HG03280 (cell line): Measurements from ENCODE around the gene PDE11A.

Experiments
- ATAC-seq: cut with Tn5 transposase; IDR thresholded peaks from one replicate; pipeline ENCODE4 v1.9.1; 2021; ENCODE audit warnings: mild to moderate bottlenecking, moderate library complexity; ENCODE audit not compliant: unreplicated experiment

The PDE11A gene

DNA sequence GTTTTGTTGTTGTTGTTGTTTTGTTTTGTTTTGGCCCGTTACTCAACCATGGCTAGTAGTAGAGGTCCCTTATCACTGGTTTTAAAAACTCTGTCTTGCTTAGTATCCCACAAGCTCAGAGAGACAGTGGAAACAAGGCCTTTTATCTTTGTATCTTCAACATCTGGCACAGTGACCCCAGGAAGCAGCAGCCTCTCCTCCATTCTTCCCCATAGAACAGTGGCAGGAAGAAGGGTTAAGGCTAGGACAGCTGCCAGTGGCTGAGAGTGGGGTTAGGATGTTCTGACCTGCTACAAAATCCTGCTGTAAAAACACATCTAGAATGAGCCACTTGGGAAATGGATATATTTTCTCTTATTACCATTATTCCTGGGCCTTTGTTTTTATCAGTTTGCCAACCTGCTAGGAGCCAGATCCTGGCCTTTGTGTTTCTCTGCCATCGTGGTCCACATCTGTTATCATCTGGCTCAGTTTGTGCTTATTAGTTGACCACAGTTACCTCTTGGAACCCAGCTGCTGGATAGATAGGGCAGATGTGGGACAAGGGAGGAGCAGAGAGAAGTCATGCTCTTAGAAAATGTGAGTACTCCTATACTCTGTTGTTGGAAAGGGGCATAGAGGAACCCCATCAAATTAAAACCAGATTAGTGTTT is 433.2 kb downstream of the PDE11A start:
- no peak for ATAC-seq

DNA sequence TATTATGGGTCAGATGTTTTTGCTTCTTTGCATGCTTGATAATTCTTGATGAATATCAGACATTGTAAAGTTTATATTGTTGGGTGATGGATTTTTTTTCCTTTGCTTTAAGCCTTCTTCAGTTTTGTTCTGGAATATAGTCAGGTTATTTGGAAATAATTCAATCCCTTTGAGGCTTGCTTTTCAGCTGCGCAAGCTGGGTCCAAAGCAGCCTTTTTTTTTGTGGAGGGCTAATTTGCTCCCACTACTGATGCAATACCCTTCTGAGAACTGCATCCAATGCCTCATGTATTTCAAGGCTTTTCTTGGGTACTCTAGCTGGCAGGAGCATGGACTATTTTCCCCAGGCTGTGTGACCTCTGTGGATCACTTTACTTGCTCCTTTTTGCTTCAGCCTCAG is 434.1 kb downstream of the PDE11A start:
- no peak for ATAC-seq

GRCh38 chr2:177636672-177637071 is 435.9 kb downstream of the PDE11A start:
- no peak for ATAC-seq

DNA sequence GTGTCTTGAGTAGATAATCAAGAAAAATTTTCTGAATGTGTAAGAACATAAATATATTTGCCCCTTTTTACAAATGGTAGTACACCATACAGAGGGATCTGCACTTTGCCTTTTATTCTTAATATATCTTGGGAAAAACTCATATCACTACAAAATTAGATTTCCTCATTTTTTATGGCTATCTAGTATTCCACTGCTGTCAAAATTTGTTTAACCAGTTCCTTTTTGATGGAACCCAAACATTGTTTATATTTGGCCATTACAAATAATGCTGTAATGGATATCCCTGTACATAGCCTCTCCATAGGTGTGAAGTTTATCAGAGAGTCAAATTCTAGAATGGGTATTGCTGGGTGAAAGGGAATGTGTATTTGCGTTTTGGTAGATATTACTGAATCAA is 436.9 kb downstream of the PDE11A start:
- no peak for ATAC-seq

GRCh38 chr2:177633910-177634294 is 438.7 kb downstream of the PDE11A start:
- ATAC-seq: no peak

DNA sequence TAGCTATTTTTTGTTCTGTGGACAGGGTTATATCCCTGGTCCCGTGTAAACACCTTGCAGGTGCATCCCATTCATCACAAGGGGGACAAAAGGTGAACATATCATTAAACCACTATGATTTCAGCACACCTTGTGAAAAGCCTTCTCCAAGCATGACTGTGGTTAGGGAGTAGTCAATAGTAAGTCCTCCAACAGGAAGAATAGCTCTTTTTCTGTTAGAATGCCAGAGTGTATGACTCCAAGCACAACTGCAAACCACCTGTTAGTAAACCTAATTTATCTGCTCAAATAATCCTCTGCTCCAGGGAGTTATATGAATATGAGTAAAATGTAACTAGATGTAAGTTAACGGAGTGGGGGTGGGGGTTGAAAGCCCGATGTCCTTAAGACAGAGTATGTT is 439.5 kb downstream of the PDE11A start:
- ATAC-seq: no peak

GRCh38 chr2:177631680-177632079 is 440.9 kb downstream of the PDE11A start:
- no peak for ATAC-seq

GRCh38 chr2:177629357-177630024 is 443.1 kb downstream of the PDE11A start:
- ATAC-seq: peak; percentile 57

DNA sequence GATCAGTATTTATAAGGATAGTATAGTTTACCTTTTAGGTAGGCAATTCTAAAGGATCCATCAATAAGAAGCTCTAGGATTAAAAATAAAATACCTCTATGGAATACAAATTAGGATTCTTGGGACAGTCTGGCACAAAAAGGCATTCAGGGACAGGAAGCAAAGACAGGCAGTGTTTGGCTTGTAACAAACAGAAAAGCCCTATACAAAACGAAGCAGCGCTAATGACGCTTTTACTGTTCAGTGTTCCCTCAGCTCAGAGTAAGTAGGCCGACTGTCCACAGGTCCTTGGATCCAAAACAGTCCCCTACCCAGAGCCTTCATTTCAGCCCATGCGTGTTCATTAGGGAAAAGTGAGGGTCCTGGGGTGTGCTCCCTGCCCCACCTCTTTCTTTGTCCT is 443.7 kb downstream of the PDE11A start:
- no peak for ATAC-seq

DNA sequence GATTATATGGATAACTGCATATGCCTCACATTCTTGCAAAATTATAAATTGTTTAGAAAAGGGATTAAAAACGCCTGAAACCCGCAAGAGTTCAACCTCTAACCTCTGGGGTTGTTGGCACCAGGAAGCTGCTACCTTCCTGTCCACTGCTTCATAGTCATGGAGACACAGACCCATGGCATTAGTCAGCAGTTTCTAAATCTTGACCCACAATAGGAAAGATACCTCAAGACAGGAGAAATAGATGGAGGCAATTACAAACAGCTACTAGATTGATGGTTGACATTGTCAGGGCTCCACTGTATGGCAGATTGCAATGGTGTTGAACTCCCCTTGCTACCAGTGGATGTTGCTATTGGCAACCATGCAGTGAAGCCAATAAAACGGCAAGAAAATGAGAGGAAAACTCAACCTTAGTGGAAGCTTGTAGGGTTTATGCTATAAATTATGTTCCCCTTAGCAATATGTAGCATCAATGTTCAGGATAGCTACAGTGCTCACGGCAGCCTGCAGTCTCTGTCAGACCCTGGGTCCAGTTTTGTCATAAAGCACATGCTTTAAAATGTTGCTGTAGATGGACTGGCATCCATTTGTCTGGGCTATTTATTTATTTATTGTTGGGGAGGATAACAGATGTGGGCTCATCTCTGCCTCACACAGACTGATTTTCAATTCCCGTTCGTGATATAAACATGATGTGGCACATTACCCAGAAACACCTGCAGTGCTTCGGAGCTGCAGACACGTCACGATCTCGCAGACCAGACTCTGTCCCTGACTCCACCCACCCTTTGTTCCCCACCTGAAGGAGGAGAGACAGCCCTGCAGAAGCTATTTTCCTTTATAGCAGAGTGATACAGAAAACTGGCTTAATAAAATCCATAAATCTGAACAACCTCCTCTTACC is 446.6 kb downstream of the PDE11A start:
- no peak for ATAC-seq

DNA sequence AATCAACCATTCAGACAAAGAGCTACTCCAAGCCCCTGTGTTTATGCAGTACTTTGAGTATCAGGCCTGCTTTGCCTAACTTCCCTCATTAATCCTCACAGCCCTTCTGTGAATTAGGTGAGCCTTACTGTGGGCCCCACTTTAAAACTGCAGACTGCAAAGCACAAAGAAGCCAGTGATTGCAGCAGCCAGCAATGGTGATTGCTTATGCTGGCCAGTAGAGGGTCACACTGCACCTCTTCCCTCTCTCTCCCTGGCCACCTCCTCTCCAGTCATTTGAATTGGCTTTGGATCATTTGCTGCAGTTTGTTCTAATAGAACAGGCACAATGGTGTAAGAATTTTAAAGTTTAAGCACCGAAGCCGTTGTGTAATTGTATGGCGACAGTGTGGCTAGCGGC is 450.1 kb downstream of the PDE11A start:
- ATAC-seq: no peak

- ATAC-seq: no peak
Measured at GRCh38 chr2:177619986-177620385, 452.6 kb downstream of the PDE11A start.

DNA sequence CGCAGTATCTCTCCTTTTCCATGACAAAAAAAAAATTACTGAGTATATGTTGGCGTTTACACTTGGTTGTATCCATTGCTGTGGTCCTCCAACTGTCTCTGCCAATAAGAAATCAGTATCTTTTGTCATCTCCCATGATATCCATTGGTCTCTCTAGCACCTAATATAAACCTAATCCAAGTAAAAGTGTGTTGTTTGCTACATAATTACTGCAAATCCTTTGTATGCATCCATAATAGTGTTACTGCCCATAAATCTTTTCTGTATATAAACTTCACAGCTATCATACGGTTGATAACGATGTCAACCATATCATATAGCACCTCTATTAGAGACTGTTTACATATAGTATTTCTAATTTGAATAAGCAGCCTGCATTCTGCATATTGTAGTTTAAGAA is 453.1 kb downstream of the PDE11A start:
- ATAC-seq: no peak

- ATAC-seq: peak; percentile 97
Measured at GRCh38 chr2:177618255-177619253, 454.0 kb downstream of the PDE11A start.

- no peak for ATAC-seq
Measured at GRCh38 chr2:177617849-177618248, 454.7 kb downstream of the PDE11A start.

DNA sequence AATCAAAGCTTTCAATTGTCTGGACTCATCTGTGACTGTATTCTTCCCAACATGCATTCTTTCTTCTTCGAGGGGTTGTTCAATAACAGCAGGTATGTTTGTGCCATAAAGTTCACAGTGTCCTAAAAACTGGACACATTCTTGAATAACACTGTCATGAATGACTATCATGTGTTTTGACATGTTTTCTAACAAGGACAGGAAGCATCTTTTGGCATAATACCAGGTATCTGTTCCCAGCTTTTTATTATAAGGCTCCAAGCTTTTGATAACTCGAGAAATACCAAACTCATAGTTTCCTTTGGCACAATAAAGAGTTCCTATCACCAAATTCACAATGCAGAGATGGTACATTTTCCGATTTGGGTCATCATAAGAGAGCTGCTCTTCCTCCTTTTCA is 455.8 kb downstream of the PDE11A start:
- no peak for ATAC-seq

- no peak for ATAC-seq
Measured at GRCh38 chr2:177616066-177616465, 456.5 kb downstream of the PDE11A start.

DNA sequence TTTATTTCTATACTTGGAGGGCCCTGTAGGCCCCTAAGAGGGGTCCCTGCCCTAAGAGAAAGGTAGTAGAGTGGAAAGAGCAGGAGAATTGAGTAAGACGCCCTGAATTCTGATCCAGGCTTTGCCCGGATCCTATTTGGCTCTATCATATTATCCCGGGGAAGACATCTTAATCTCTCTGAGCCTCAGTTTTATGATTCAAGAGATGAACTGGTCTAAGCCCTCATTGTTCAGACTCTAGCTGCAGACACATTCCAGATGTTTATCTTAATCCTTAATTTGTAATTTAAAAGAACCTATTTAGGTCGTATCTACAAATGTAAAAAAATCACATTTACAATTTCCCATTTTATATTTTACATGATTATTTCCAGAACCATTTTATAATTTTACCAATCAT is 459.9 kb downstream of the PDE11A start:
- no peak for ATAC-seq

DNA sequence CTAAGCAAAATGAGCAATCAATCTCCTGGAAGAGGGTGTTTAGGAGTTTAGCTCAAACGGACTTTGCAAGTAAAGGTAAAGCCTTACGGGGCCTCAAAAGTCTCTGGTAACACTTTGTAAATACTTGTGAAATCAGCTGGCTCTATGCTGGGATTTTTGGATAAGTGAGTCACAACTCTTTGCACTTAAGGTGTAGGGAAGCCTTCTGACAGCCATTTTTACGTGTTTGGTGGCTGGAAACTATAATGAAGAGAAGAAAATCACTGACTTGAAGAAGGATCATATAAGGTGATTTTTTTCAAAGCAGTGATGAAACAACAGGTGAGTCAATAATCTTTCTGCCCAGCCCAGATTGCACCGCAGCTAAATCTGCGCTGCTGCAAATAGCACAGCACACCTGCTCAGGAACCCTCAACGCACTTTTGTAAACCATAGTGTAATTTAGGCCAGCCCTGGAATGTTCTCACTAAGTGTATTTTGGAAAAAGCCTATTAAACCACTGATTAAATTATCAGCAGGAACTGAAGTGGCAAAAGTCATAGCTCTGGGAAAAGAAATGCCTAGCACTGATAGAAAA is 461.2 kb downstream of the PDE11A start:
- ATAC-seq: no peak

GRCh38 chr2:177610813-177611212 is 461.8 kb downstream of the PDE11A start:
- no peak for ATAC-seq
